HG02938 (cell line): ENCODE data around the gene ARFGAP2.
A peak's percentile ranks its signal among the peaks of the same experiment; 100 is the strongest.

ENCODE experiments used
- ATAC-seq: cut with Tn5 transposase; IDR thresholded peaks from one replicate; pipeline ENCODE4 v1.9.1; 2021; ENCODE audit warnings: mild to moderate bottlenecking, moderate library complexity; ENCODE audit not compliant: unreplicated experiment

The ARFGAP2 gene

GRCh38 chr11:47187723-47188122 lies 11.0 kb upstream of the ARFGAP2 start:
- ATAC-seq: no peak

DNA sequence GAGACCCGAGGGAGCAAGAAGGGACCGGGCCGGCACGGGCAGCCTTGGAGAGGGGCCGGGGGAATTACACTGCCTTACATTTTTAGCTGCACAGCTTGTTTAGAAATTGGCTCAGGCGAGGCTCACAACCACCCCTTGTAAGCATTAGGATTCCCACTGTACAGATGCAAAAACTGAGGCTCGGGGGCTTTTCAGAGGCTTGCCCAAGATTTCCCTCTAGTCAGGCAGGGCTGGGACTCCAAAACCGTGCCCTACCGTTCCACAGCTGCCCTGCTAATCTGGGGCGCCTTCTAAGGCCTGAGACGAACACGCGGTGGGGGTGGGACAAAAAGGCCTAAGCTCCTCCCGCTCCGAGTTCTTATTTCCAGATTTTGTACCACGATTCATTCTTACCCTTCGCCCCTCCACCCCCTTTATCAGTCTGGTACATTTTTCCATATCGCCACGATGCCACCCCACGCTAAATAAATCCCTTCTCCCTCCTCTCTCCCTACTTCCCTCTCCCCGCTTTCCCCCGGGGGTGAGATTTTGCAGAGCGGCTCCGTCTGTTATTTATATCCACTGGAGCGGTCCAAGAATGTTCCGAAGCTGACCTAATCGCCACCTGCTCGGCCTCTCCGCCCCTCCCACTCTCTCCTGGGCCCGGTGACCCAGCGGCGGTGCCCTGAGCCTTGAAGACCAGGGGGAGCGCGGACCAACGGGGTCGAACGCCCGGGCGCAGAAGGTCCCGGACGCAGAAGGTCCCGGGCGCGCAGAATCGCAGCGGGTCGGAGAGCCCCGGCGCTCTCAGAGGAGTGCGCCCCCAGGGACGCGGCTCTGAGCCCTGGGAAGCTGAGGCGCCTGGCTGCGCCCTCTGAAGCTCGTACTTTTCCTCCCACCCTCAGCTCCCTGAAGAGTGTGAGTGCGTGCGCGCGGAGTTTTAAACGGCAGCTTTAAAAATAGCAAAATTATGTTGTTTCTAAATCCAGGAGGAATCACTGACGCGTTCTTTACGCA lies 10.3 kb upstream of the ARFGAP2 start:
- ATAC-seq: no peak

- no peak for ATAC-seq
These were observed 9.5 kb upstream of the ARFGAP2 start, which contains the start of gene PACSIN3 for GRCh38 chr11:47186076-47186699. PACSIN3 (minus strand) TSS chr11:47186434; CDS start chr11:47182727, 3,707 bp downstream.

GRCh38 chr11:47185305-47186075 lies 8.8 kb upstream of the ARFGAP2 start:
- no peak for ATAC-seq

- ATAC-seq: no peak
These were observed 8.1 kb upstream of the ARFGAP2 start for GRCh38 chr11:47184711-47185304.

DNA sequence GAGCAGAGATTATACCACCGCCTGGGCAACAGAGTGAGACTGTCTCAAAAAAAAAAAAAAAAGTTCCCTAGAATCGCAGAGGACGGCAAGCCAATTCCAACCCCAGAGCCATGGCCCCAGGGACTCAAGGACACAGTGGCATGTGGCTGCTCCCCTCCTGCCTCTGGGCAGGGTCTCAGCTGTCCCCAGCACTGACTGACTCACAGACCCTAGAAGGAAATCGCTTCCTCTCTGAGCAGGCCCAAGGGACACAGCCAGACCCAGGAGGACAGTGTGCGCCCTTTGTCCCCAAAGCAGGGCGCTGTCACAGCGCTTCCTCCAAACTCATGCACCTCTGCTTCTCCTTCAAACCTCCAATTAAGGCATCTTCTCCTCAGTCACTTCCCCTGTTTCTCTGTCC lies 7.3 kb upstream of the ARFGAP2 start:
- ATAC-seq: no peak

GRCh38 chr11:47183031-47183856 lies 6.6 kb upstream of the ARFGAP2 start:
- no peak for ATAC-seq

DNA sequence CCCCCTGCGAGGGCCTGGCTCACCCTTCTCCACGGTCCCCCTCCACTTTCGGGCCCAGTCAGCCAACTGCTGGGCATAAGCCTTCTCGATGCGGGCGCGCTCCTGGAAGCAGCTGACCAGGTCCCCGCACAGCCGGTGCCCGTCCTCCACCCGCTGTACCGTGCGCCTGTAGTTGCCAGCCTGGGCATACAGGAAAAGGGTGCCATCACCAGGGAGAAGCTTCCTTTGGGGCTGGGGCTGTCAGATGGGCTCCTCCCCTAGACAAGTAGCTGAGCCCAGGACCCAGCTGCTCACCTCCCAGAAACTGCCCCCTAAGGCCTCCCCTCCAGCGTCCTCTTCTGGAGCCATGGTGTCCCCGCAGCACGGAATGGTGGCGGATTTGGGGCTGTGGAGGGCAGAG lies 5.7 kb upstream of the ARFGAP2 start:
- ATAC-seq: no peak

DNA sequence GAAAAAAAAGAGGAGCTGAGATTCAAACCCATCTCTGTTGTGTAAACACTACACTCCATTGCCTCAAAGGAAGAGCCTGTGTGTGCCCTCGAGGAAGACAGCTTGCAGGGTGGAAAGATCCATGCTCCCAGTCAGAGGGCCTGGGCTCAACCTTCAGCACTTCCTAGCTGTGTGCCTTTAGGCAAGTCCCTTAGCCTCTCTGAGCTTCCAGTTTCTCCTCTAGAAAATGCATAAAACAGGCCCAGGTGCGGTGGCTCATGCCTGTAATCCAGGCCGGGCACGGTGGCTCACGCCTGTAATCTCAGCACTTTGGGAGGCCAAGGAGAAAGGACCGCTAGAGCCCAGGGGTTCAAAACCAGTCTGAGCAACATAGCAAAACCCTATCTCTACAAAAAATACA lies 4.6 kb upstream of the ARFGAP2 start:
- no peak for ATAC-seq

GRCh38 chr11:47180006-47180787 lies 3.5 kb upstream of the ARFGAP2 start:
- ATAC-seq: no peak

DNA sequence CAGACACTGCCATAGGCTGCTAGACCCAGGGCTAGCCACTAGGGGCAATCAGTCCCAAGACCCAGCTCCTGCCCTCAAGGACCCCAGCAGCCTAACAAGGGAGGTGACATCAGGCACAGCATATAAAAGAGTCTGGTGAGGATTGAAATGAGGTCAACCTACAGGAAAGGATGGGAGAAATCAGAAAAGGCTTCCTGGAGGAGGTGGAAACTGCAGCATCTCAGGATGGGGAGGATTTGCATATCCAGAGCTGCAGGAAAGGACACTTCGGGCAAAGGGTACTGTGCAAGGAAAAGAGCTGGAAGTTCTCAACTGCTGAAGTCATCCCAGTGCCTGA lies 2.9 kb upstream of the ARFGAP2 start:
- no peak for ATAC-seq

- no peak for ATAC-seq
These were observed 2.3 kb upstream of the ARFGAP2 start for GRCh38 chr11:47178737-47179654.

DNA sequence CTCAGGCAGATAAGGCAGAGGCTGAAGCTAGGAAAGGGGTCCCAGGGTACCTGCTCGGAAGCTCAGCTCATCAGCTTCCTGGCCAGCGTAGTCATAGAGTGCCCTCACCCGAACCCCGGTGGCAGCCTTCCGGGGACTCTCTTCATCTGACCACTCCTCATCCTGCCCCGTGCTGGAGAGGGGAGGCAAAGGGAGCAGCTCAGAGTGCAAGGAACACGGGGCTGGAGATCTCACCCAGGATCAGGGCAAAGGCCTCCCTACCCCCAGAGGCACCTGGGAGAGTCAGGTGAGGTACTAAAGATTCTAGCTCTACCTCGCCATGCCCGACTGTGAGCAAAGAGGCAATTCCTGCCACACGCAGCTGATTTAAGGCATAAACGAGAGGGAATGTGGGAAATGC lies 1.6 kb upstream of the ARFGAP2 start:
- ATAC-seq: no peak

DNA sequence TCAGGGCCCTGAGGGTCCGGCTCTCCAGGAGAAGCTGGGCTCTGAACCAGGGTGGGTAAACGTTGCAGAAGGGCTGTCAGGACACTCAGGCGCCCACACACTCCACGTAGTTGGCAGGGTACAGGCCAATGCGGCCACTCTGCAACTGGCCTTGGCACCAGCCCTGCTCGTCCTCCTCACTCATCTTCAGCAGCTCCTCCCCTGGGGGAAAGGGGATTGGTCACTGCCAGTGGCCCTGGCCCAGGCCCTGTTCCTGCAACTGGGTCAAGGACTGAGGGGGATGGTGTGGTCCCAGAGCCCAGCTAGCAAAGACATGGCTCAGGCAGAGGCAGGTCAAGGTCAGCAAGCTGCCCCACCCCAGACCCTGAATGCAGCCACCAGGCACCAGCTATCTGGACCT lies 1.2 kb upstream of the ARFGAP2 start:
- ATAC-seq: no peak

DNA sequence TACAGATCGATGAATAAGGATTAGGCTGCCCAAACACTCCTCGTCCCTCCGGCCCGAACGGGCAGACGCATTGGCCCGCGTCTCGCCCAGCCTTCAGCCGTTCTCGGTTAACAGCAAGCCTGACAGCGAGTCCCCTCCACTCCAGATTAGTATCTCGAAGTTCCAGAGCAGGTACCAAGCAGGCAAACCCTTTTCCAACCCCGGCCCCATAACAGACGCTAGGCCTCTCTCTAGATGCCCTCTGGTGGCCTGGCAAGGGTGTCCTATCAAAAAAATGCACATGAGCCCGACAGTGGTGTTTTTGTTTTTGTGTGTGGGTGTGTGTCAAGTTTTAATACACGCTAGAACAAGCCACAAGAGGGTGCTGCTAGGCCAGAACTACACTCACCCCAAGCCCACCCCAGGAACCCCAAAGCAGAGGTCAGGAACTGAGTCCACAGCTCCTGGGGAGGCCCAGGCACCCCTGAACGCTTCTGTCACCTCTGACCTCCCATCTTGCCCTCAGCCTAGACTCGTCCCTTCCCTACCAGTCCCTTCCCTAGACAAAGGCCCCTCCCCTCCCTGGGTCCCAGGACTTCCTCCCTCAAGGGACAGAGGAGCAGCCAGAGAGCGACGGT lies 658 bp upstream of the ARFGAP2 start:
- peak; percentile 63 for ATAC-seq

GRCh38 chr11:47175746-47176327 lies 842 bp downstream of the ARFGAP2 start:
- ATAC-seq: peak; percentile 11

- no peak for ATAC-seq
These were observed 3.8 kb downstream of the ARFGAP2 start for GRCh38 chr11:47172740-47173336.
